Vagina (tissue), 2 donors: ENCODE measurements around the gene WDR20.

Experiments used
- POLR2AphosphoS5 ChIP-seq, 2 donors: sonication (generic); formaldehyde crosslinking; IDR thresholded peaks; one replicate each; pipeline ENCODE4 v1.9.0; 2017; ENCODE audit warnings: antibody characterized with exemption in 2 of 2, mild to moderate bottlenecking in 2 of 2, low read depth in 1 of 2; ENCODE audit not compliant: insufficient read depth in 1 of 2
- TF ChIP-seq, protein P1 (sequence below), 3 experiments: fragments of 450-650 bp in 2 of 3; fragments of 200-600 bp in 1 of 3; sonication (generic) in 1 of 3; IDR thresholded peaks; one replicate each; pipeline ENCODE4 v1.5.1; 2017 to 2019; ENCODE audit warnings: antibody characterized with exemption in 3 of 3, mild to moderate bottlenecking in 2 of 3, moderate library complexity in 2 of 3

DNA sequence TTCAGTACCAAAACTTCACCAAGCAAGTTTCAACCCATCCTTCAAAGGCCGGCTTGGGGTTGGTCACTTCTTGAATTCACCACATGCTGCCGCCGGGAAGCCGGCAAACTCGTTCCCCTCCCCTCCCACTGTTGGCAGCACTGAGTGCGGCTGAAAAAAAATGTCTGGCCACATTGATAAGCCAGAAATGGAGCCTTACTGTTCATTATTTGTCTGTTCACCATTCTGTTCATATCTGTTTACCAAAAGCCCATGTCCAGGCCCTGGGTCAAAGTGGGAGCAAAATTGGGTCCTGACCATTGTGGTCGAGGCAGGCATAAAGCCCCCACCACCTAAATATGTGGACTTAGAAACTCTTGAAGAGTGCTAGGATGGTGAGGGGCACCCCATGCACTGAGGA, 45.6 kb upstream of the WDR20 start:
- TF ChIP-seq POLR2AphosphoS5 (IDR thresholded peaks at IDR 0.05; ENCODE audit: insufficient read depth in 1 of 2, low read depth in 1 of 2), result no peak
- TF ChIP-seq, protein P1, sequence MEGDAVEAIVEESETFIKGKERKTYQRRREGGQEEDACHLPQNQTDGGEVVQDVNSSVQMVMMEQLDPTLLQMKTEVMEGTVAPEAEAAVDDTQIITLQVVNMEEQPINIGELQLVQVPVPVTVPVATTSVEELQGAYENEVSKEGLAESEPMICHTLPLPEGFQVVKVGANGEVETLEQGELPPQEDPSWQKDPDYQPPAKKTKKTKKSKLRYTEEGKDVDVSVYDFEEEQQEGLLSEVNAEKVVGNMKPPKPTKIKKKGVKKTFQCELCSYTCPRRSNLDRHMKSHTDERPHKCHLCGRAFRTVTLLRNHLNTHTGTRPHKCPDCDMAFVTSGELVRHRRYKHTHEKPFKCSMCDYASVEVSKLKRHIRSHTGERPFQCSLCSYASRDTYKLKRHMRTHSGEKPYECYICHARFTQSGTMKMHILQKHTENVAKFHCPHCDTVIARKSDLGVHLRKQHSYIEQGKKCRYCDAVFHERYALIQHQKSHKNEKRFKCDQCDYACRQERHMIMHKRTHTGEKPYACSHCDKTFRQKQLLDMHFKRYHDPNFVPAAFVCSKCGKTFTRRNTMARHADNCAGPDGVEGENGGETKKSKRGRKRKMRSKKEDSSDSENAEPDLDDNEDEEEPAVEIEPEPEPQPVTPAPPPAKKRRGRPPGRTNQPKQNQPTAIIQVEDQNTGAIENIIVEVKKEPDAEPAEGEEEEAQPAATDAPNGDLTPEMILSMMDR (IDR thresholded peaks at IDR 0.05), result no peak
